NCI-H2171 treated with DMSO at 0.1 percent for 48 hours (cell line): ENCODE results near the gene FBLN2.
A peak's percentile ranks its signal among the peaks of the same experiment; 100 is the strongest.

Source experiments
- DNase-seq: peaks from one replicate; lab custom pipeline; 2025; lab: John Stamatoyannopoulos, UW

FBLN2 gene

GRCh38 chr3:13624021-13624420, 75.1 kb downstream of the FBLN2 start:
- DNase-seq = no peak

GRCh38 chr3:13624671-13625125, 75.8 kb downstream of the FBLN2 start:
- DNase-seq = no peak

GRCh38 chr3:13626396-13626795, 77.5 kb downstream of the FBLN2 start:
- no peak for DNase-seq

- no peak for DNase-seq
These were observed 78.1 kb downstream of the FBLN2 start for GRCh38 chr3:13626915-13627460.

- no peak for DNase-seq
These were observed 78.8 kb downstream of the FBLN2 start for GRCh38 chr3:13627681-13628080.

GRCh38 chr3:13628432-13628831, 79.5 kb downstream of the FBLN2 start:
- no peak for DNase-seq

GRCh38 chr3:13628841-13629551, 80.1 kb downstream of the FBLN2 start:
- DNase-seq = no peak

- DNase-seq = no peak
These were observed 80.7 kb downstream of the FBLN2 start for GRCh38 chr3:13629644-13630043.

GRCh38 chr3:13631256-13631655, 82.3 kb downstream of the FBLN2 start:
- no peak for DNase-seq

- DNase-seq = no peak
These were observed 84.3 kb downstream of the FBLN2 start for GRCh38 chr3:13633176-13633575.

- DNase-seq = no peak
These were observed 85.2 kb downstream of the FBLN2 start for GRCh38 chr3:13634151-13634550.

GRCh38 chr3:13634615-13635014, 85.7 kb downstream of the FBLN2 start:
- DNase-seq = no peak

GRCh38 chr3:13636186-13636585, 87.3 kb downstream of the FBLN2 start:
- no peak for DNase-seq

- no peak for DNase-seq
These were observed 87.9 kb downstream of the FBLN2 start for GRCh38 chr3:13636874-13637273.

GRCh38 chr3:13637311-13637891, 88.5 kb downstream of the FBLN2 start:
- no peak for DNase-seq

GRCh38 chr3:13637953-13638352, 89.0 kb downstream of the FBLN2 start:
- no peak for DNase-seq

- no peak for DNase-seq
These were observed 90.0 kb downstream of the FBLN2 start for GRCh38 chr3:13638927-13639326.

- DNase-seq = no peak
These were observed 93.7 kb downstream of the FBLN2 start for GRCh38 chr3:13642597-13642996.

GRCh38 chr3:13644341-13645117, 95.6 kb downstream of the FBLN2 start:
- DNase-seq = no peak

GRCh38 chr3:13645801-13646637, 97.1 kb downstream of the FBLN2 start:
- no peak for DNase-seq

GRCh38 chr3:13647298-13648059, 98.6 kb downstream of the FBLN2 start:
- peak; percentile 5 for DNase-seq
